ENCODE data around the gene TNFRSF1B.

The TNFRSF1B gene

DNA sequence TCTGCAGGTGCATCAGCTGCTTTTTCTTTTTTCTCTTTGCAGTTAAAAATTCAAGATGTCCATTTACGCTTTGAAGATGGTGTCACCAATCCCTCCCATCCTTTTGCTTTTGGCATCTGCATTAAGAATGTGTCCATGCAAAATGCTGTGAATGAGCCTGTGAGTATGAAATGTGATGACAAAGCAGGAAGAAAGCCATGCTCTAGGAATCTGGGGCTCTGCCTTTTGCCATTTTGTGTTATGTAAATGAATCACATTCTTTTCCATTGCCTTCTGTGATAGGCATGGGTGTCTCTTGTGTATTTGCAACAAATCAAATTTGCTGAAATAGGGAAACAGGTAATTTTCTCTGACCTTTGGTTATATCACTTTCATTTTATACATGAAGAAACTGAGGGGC, 82.4 kb downstream of the TNFRSF1B start:
- H3K36me3 ChIP-seq (ENCODE audit: insufficient read depth, low read length): peaks cover 80% of the 10 kb centered on the region
- H3K4me3 ChIP-seq (ENCODE audit: low read depth in 1 of 2, low read length in 2 of 2): no peak overlapping the region
- H3K4me1 ChIP-seq (ENCODE audit: insufficient read depth, low read length): no peaks in the 10 kb centered on the region
- H3K27me3 ChIP-seq (ENCODE audit: control insufficient read depth in 1 of 2, insufficient read depth in 2 of 2, low read length in 2 of 2): no peaks in the 10 kb centered on the region
- no peak overlapping the region for H3K27ac ChIP-seq (ENCODE audit: low read depth, low read length)
- no peak overlapping the region for H3K9ac ChIP-seq (ENCODE audit: low read length)
- no peaks in the 10 kb centered on the region for H3K9me3 ChIP-seq (ENCODE audit: low read length)

DNA sequence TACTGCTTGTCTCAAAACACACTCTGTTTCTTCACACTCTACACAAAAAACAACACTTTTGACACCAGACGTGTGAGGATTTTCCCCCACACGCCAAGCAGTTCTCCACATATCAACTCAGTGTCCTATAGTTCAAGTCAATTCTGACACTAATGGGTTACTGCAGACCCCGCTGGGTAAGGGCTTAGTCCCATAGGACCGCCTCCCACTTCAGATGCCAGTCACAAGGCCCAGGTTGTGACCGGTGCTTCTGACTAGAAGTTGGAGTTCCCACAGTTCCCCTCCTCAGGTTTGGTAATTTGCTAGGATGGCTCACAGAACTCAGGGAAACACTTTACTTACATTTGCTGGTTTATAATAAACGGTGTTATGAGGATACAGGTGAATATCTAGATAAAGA, 83.0 kb downstream of the TNFRSF1B start:
- H3K4me1 ChIP-seq (ENCODE audit: insufficient read depth, low read length): no peaks in the 10 kb centered on the region
- no peak overlapping the region for H3K4me3 ChIP-seq (ENCODE audit: low read depth in 1 of 2, low read length in 2 of 2)
- H3K9ac ChIP-seq (ENCODE audit: low read length): no peak overlapping the region
- H3K27me3 ChIP-seq (ENCODE audit: control insufficient read depth in 1 of 2, insufficient read depth in 2 of 2, low read length in 2 of 2): no peaks in the 10 kb centered on the region
- H3K27ac ChIP-seq (ENCODE audit: low read depth, low read length): no peak overlapping the region
- no peaks in the 10 kb centered on the region for H3K9me3 ChIP-seq (ENCODE audit: low read length)
- peaks cover 75% of the 10 kb centered on the region for H3K36me3 ChIP-seq (ENCODE audit: insufficient read depth, low read length)

DNA sequence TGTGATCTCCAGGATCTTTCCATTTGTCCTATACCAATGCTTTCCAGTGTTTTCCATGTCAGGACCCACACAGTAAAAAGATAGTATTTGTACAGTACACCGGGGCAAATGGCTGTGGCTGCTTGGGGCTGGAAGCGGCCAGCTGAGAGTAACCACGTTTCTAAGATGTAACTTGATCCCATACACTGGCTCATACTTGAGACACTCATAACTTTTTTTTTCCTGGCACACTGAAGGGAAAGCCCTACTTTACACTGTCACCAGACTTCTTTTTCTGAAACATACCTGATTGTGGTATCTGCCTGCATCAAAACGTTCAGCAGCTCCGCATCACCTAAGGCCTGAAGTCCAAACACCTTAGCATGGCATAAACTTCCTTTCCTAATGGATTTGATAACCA, 84.7 kb downstream of the TNFRSF1B start:
- H3K27ac ChIP-seq (ENCODE audit: low read depth, low read length): no peak overlapping the region
- H3K27me3 ChIP-seq (ENCODE audit: control insufficient read depth in 1 of 2, insufficient read depth in 2 of 2, low read length in 2 of 2): no peaks in the 10 kb centered on the region
- H3K36me3 ChIP-seq (ENCODE audit: insufficient read depth, low read length): peaks cover 65% of the 10 kb centered on the region
- H3K4me1 ChIP-seq (ENCODE audit: insufficient read depth, low read length): no peaks in the 10 kb centered on the region
- no peak overlapping the region for H3K9ac ChIP-seq (ENCODE audit: low read length)
- H3K4me3 ChIP-seq (ENCODE audit: low read depth in 1 of 2, low read length in 2 of 2): no peak overlapping the region
- no peaks in the 10 kb centered on the region for H3K9me3 ChIP-seq (ENCODE audit: low read length)

DNA sequence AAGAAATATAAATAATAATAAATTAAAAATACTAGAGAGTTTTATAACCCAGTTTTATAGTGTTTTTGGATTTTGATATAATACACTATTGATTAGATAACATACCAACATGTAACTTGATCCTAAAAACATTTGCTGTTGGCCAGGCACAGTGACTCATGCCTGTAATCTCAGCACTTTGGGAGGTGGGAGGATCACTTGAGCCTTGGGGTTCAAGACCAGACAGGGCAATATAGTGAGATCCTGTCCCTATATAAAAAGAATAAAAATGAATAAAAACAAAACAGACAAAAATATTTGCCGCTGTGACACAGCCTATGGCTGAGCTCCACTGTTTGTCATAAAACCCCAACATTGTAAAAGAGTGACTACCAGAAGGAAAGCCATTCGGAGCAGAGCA, 89.1 kb downstream of the TNFRSF1B start:
- Histone ChIP-seq H3K27me3 (ENCODE audit: control insufficient read depth in 1 of 2, insufficient read depth in 2 of 2, low read length in 2 of 2) (no peaks in the 10 kb centered on the region), H3K27ac (ENCODE audit: low read depth, low read length) (no peak overlapping the region), H3K9me3 (ENCODE audit: low read length) (no peaks in the 10 kb centered on the region), H3K36me3 (ENCODE audit: insufficient read depth, low read length) (peaks cover 73% of the 10 kb centered on the region), H3K4me1 (ENCODE audit: insufficient read depth, low read length) (no peaks in the 10 kb centered on the region), H3K4me3 (ENCODE audit: low read depth in 1 of 2, low read length in 2 of 2) (no peak overlapping the region), H3K9ac (ENCODE audit: low read length) (no peak overlapping the region)

DNA sequence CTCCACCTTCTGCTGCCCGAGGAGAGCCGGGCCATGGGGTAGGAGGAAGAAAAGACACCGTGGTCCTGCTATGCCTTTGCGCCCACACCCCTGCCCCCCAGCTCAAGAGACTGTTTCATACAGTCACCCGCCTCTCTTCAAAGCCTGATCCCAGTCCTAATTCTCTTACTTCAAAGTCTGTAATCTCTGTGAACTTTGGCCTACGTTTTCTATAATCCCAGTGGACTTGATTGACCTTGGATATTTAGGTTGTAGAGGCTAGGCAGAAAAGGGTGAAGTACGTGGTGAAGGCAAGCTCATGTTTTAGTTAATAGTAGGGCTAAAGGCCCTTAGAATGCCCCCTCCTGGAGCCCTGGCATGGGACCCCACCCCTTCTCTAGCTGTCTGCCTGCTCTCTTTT, 91.5 kb downstream of the TNFRSF1B start:
- Histone ChIP-seq H3K27me3 (ENCODE audit: control insufficient read depth in 1 of 2, insufficient read depth in 2 of 2, low read length in 2 of 2) (no peaks in the 10 kb centered on the region), H3K36me3 (ENCODE audit: insufficient read depth, low read length) (peaks cover 80% of the 10 kb centered on the region)

More for the DNA sequence above, 91.5 kb downstream of the TNFRSF1B start:
- Histone ChIP-seq H3K4me1 (ENCODE audit: insufficient read depth, low read length) (no peaks in the 10 kb centered on the region), H3K9ac (ENCODE audit: low read length) (no peak overlapping the region), H3K9me3 (ENCODE audit: low read length) (no peaks in the 10 kb centered on the region), H3K27ac (ENCODE audit: low read depth, low read length) (no peak overlapping the region), H3K4me3 (ENCODE audit: low read depth in 1 of 2, low read length in 2 of 2) (no peak overlapping the region)
